GM19239 (cell line): ENCODE measurements around the gene SCRN2.

Source experiments
- DNase-seq: peaks from one replicate; pipeline ENCODE4 v3.0.0; 2011; ENCODE audit warnings: low spot score; ENCODE audit not compliant: insufficient read length
- FAIRE-seq: peaks from 2 replicates; lab custom pipeline; 2011; peaks lifted over from hg19 to GRCh38; lab: Jason Lieb, UNC

SCRN2 gene

GRCh38 chr17:47872651-47873161 lies 31.6 kb upstream of the SCRN2 start:
- DNase-seq: no peak
- FAIRE-seq: no peak

GRCh38 chr17:47872019-47872650 lies 31.1 kb upstream of the SCRN2 start:
- no peak for DNase-seq
- no peak for FAIRE-seq

- FAIRE-seq: no peak
- DNase-seq: no peak
These were observed 30.0 kb upstream of the SCRN2 start for GRCh38 chr17:47871048-47871447.

GRCh38 chr17:47870056-47870455 lies 29.0 kb upstream of the SCRN2 start:
- no peak for DNase-seq
- FAIRE-seq: no peak

- FAIRE-seq (no peak), DNase-seq (no peak)
These were observed 28.0 kb upstream of the SCRN2 start for GRCh38 chr17:47869114-47869513.

- DNase-seq (no peak), FAIRE-seq (no peak)
These were observed 26.9 kb upstream of the SCRN2 start for GRCh38 chr17:47867813-47868533.

GRCh38 chr17:47866941-47867340 lies 25.9 kb upstream of the SCRN2 start:
- no peak for DNase-seq
- no peak for FAIRE-seq

- FAIRE-seq (no peak), DNase-seq (no peak)
These were observed 23.7 kb upstream of the SCRN2 start for GRCh38 chr17:47864791-47865216.

GRCh38 chr17:47862621-47863440 lies 21.8 kb upstream of the SCRN2 start:
- FAIRE-seq: no peak
- no peak for DNase-seq

GRCh38 chr17:47860386-47860785 lies 19.3 kb upstream of the SCRN2 start:
- DNase-seq: no peak
- FAIRE-seq: no peak

GRCh38 chr17:47857551-47858455 lies 16.7 kb upstream of the SCRN2 start:
- FAIRE-seq: no peak
- no peak for DNase-seq

GRCh38 chr17:47856830-47857229 lies 15.8 kb upstream of the SCRN2 start:
- FAIRE-seq (no peak), DNase-seq (no peak)

GRCh38 chr17:47855737-47856136 lies 14.7 kb upstream of the SCRN2 start:
- no peak for DNase-seq

GRCh38 chr17:47853616-47854015 lies 12.5 kb upstream of the SCRN2 start:
- no peak for FAIRE-seq

More at GRCh38 chr17:47855737-47856136, 14.7 kb upstream of the SCRN2 start:
- no peak for FAIRE-seq

GRCh38 chr17:47852113-47852949 lies 11.3 kb upstream of the SCRN2 start:
- DNase-seq (no peak), FAIRE-seq (no peak)

More at GRCh38 chr17:47853616-47854015, 12.5 kb upstream of the SCRN2 start:
- no peak for DNase-seq

- FAIRE-seq (no peak), DNase-seq (no peak)
These were observed 10.7 kb upstream of the SCRN2 start for GRCh38 chr17:47851764-47852112.

GRCh38 chr17:47850692-47851573 lies 9.9 kb upstream of the SCRN2 start, which contains the start of gene SP6:
SP6 (minus strand) TSS chr17:47851163; CDS start chr17:47848429, 2,734 bp downstream.
- DNase-seq: peak; percentile 56
- no peak for FAIRE-seq

GRCh38 chr17:47850373-47850691 lies 9.3 kb upstream of the SCRN2 start:
- DNase-seq (no peak), FAIRE-seq (no peak)
